22Rv1 (cell line): ENCODE data around the gene RPP30.

Source experiments
- ZFX ChIP-seq: fragments of 450-650 bp; IDR thresholded peaks from 2 replicates; pipeline ENCODE4 v1.6.1; 2017; ENCODE audit warnings: antibody characterized with exemption, borderline replicate concordance
- TF ChIP-seq, protein P1 (sequence below): fragments of 450-650 bp; IDR thresholded peaks from 2 replicates; pipeline ENCODE4 v1.5.1; 2017; ENCODE audit warnings: mild to moderate bottlenecking

DNA sequence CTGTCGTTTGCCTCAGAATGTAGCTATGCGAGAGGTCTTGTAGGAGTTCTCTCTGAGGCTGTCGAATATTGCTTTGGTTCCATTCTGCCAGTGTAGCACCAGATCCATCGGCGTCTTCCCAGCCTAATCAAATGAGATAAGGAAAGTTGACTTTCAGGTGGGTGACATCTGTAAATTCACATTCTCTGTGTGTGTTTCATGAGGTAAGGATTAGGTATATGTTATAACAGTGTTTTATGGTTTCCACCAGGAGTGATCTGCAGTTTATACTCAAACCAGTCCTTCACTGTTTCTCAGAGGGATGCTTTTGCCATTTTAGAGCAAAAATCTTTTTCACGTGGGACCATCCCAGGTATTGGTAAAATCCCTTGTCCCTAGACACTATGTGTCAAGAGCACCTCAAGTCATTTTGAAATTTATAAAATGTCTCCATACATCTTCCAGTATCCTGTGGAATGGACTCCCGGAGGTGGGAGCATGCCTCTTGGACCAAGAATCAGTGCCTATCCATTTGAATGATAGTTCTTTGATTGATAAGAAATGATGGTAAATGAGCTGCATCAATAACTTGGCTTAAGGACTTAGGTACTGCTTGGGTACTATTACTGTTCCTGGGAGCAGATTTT is 41.2 kb downstream of the RPP30 start:
- TF ChIP-seq, protein P1, sequence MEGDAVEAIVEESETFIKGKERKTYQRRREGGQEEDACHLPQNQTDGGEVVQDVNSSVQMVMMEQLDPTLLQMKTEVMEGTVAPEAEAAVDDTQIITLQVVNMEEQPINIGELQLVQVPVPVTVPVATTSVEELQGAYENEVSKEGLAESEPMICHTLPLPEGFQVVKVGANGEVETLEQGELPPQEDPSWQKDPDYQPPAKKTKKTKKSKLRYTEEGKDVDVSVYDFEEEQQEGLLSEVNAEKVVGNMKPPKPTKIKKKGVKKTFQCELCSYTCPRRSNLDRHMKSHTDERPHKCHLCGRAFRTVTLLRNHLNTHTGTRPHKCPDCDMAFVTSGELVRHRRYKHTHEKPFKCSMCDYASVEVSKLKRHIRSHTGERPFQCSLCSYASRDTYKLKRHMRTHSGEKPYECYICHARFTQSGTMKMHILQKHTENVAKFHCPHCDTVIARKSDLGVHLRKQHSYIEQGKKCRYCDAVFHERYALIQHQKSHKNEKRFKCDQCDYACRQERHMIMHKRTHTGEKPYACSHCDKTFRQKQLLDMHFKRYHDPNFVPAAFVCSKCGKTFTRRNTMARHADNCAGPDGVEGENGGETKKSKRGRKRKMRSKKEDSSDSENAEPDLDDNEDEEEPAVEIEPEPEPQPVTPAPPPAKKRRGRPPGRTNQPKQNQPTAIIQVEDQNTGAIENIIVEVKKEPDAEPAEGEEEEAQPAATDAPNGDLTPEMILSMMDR = no peak
- no peak for TF ChIP-seq ZFX
